NT2/D1 (cell line): ENCODE data around the gene KRTAP5-10.

ENCODE experiments used
- SUZ12 ChIP-seq: IDR thresholded peaks from 2 replicates; pipeline ENCODE4 v1.6.1; 2011; ENCODE audit not compliant: insufficient read length, insufficient read depth; ENCODE audit errors: extremely low read depth
- ZNF274 ChIP-seq: IDR thresholded peaks from 2 replicates; pipeline ENCODE4 v1.6.1; 2011; ENCODE audit warnings: mild to moderate bottlenecking, low read depth, low read length

- TF ChIP-seq SUZ12 = no peak
- no peak for TF ChIP-seq ZNF274
Observed at GRCh38 chr11:71519546-71519945, 45.8 kb upstream of the KRTAP5-10 start.
